Measurements from ENCODE around the gene RAB36. TPM values are rescaled to one million over a fixed set of nuclear protein-coding genes. Genes with fewer than 3 reads are reported as not detected.

Gene RAB36
- total RNA-seq, 1 experiment from 2014 or later: 1.4 TPM

- Histone ChIP-seq H3K27me3 (ENCODE audit: insufficient read depth, low read length) (no peaks in the 10 kb centered on the region; the same call in 1 of the 2 replicates), H3K4ac (ENCODE audit: low read depth, low read length) (no peak overlapping the region), H2AFZ (ENCODE audit: low read length) (no peak overlapping the region), H3K14ac (ENCODE audit: insufficient read depth, low read length) (no peak overlapping the region; the same call in 1 of the 2 replicates), H2AK5ac (ENCODE audit: insufficient read length, low read length) (no peak overlapping the region), H2BK5ac (ENCODE audit: insufficient read length, low read length) (no peak overlapping the region), H3K4me1 (ENCODE audit: insufficient read depth, low read length) (no peaks in the 10 kb centered on the region), H2BK20ac (ENCODE audit: low read depth, low read length, poor library complexity, severe bottlenecking) (no peak overlapping the region), H2BK15ac (ENCODE audit: low read depth, low read length) (no peak overlapping the region), H4K5ac (ENCODE audit: insufficient read length, low read depth, low read length) (no peak overlapping the region), H3K79me2 (ENCODE audit: insufficient read depth, low read length) (no peaks in the 10 kb centered on the region), H4K91ac (ENCODE audit: insufficient read length, low read depth, low read length) (no peak overlapping the region), H2BK120ac (ENCODE audit: low read depth, low read length, poor library complexity, severe bottlenecking) (no peak overlapping the region), H4K20me1 (ENCODE audit: control insufficient read depth, insufficient read depth, insufficient read length) (no peaks in the 10 kb centered on the region), H3K23ac (ENCODE audit: insufficient read length, low read depth, low read length) (no peak overlapping the region), H2BK12ac (ENCODE audit: insufficient read length, low read depth, low read length) (no peak overlapping the region), H3K27ac (ENCODE audit: insufficient read length, low read depth, low read length) (no peak overlapping the region), H3K4me2 (ENCODE audit: insufficient read depth, insufficient read length, low read length) (no peak overlapping the region), H3K23me2 (ENCODE audit: insufficient read length, low read depth, low read length, poor library complexity, severe bottlenecking) (no peaks in the 10 kb centered on the region), H3K56ac (ENCODE audit: insufficient read length, low read depth, low read length) (no peak overlapping the region), H3K18ac (ENCODE audit: insufficient read length, low read depth, low read length) (no peak overlapping the region), H3T11ph (ENCODE audit: low read length) (no peak overlapping the region), H3K9ac (ENCODE audit: extremely low read depth, insufficient read length, low read length) (no peak overlapping the region), H3K9me3 (ENCODE audit: control insufficient read depth, low read depth, low read length) (no peaks in the 10 kb centered on the region), H4K8ac (replicated peaks; ENCODE audit: insufficient read length, low read depth, low read length) (no peak overlapping the region), H3K79me1 (ENCODE audit: insufficient read depth, low read depth, low read length, poor library complexity, severe bottlenecking) (no peaks in the 10 kb centered on the region)
- no peak for DNase-seq
- Mint-ChIP-seq H3K27me3 (ENCODE audit: low read depth) (peaks cover 15% of the 10 kb centered on the region), H3K9me3 (no peaks in the 10 kb centered on the region), H3K4me3 (no peak overlapping the region), H3K36me3 (ENCODE audit: insufficient read depth in 1 of 3, low read depth in 3 of 3) (peaks cover 0 to under 1% (median 0%) of the 10 kb centered on the region in 3 experiments; a peak in 1 of 7 replicates), H3K27ac (no peak overlapping the region), H3K4me1 (peaks cover 0 to 3% of the 10 kb centered on the region in 2 experiments; a peak in 2 of 4 replicates)
- no CpG with 5 or more reads among the region's 3 CpGs for WGBS (ENCODE audit: extremely low coverage, insufficient read length, low lambda C conversion rate)
- TF ChIP-seq CTCF (conservative IDR thresholded peaks at IDR 0.05): no peak
Measured at GRCh38 chr22:23101524-23101923, 43.8 kb upstream of the RAB36 start.
